ENCODE results near the gene PSMG4.

The PSMG4 gene, protein sequence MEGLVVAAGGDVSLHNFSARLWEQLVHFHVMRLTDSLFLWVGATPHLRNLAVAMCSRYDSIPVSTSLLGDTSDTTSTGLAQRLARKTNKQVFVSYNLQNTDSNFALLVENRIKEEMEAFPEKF

DNA sequence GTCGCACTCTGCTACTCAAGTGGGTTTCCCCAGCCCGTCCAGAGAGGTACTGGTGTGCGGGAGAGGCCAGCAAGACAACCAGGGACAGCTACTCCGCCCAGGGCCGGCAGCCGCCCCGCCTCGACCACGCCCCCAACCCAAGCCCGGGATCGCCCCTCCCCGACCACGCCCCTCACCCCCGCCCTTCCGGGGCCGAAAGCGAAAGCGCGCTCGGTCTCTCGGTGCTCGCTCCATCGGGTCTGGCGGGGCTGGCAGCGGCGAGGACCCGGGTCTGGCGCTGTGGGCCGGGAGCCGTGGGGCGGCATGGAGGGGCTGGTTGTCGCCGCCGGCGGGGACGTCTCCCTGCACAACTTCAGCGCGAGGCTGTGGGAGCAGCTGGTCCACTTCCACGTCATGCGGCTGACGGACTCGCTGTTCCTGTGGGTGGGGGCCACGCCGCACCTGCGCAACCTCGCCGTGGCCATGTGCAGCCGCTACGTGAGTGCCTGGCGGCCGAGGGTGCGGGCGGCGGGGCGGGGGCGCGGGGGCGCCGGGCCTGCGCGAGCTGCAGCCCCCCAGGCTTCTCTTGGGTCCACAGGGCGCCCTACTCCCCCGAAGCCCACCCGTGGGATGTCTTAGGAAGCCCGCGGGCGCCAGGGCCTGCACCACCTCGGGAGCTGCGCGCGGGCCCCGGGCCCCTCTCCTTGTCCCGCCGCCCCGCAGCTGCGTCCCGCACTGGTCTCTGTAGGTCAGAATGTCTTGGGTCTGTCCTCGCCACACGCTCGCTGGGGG lies at the start of gene PSMG4:
PSMG4 (plus strand) TSS at position 228 of the 771 bp plus-strand sequence; CDS start at position 304, 76 bp downstream.
- DNase-seq = peak; percentile 82

DNA sequence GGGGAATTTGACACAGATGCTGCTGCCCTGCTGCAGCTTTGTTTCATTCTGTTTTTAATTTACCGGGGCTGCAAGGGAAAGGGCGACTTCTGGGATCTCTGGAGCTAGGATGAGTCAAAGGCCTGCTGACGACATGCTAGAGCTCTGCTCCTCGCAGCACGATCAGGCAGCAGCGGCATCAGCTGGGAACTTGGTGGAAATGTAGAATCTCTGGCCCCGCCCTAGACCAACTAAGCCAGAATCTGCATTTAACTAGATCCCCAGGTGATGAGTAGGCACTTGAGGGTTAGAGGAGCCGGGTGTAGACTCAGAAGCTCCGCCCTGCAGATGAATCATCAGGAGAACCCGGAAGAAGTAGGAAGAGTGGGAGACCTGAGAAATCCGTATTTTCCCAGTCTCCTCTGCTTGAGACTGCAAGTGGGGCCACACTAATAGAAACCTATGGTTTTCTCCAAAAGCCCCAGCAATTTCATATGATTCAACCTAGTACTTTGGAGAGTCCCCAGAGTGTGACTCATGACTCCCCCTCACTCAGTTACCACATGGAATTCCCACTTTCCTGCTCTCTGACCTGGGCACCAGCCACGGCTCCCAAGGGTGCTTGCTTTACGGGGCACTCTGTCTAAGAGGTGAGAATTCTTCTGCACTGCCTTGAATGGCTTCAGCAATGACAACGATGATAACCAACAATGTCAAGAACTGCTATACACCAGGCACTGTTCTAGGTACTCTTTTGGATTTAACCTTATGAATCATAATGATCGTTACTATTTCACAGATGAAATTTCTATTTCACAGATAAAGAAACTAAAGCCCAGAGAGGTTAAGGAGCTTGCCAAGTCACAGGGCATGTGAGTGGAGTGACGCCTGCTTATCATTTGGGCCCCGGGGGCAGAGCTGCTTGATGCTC lies 49.4 kb upstream of the PSMG4 start:
- peak; percentile 69 for DNase-seq

DNA sequence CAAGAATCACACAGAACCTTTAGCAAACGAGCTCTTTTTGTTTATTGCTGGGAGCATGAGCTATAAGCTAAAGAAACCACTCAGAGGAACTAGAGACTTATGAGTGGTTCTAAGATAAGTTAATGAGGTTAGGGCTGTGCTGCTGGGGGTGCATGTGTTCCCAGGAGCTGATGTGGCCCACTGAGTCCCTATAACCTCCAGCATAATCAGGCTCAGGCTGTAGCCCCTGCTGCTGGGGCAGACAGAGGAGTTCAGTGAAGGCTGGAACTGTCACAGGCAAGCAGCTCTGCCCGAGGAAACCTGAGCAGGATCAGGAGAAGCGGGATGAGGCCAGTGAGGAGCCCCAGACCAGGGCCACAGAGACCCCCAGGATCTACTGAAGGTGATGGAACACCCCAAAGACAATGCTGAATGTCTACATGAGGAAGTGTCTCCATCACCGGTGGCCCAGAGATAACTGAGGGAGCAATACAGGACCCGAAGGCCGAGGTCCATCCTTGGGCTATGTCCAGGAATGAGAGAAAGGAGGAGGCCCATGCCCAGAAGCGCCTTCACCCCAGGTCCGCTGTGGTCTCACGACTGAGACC lies 48.6 kb upstream of the PSMG4 start:
- no peak for DNase-seq

DNA sequence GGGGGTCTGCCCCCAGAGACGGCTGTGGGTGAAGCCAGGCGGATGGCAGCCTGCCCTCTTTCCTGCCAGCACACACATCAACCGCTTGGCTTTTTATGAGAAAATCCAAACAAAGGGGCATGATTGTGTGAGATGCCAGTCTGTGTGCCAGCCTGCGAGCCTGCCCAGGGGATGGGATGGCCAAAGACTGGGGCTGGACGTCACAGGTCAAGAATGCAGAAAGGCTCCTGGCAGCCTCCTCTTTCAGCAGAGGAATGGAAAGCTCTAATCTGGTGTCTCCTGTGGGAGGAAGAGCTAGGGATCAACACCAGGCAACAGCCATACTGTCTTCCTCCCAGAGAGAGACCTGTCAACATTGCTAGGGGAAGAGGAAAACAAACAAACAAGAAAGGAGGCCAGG lies 47.1 kb upstream of the PSMG4 start:
- DNase-seq = no peak

DNA sequence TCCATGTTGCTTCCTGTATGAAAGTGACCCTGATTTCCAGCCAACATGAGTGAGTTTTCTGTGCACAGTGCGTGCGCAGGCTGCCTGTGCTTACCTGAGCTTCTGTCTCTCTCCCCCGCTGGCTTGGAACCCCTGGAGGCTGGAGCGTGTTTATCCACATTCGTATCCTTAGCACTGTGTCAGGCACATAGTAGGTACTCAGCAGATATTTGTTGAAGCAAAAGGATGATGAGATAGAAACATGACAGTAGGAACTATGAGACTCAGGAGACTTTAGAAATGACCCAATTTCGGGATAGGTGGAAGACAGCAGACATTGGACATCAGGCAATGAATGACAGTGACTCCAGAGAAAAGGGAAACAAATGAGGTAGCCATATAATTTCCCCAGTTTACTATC lies 46.5 kb upstream of the PSMG4 start:
- no peak for DNase-seq

DNA sequence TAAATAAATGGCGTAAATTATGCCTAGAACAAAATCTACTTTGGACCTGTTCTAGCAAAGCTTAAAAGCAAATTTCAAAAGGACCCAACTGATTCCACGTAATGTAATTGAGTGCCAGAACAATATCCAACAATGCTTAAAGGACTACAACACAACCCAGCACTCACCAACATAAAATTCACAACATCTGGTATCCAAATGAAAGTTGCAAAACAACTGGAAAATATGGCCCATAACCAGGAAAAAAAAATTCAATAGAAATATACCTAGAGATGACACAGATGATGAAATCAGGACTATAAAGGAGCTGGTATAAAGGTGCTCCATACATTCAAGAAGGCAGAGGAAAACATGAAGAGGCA lies 45.4 kb upstream of the PSMG4 start:
- no peak for DNase-seq

DNA sequence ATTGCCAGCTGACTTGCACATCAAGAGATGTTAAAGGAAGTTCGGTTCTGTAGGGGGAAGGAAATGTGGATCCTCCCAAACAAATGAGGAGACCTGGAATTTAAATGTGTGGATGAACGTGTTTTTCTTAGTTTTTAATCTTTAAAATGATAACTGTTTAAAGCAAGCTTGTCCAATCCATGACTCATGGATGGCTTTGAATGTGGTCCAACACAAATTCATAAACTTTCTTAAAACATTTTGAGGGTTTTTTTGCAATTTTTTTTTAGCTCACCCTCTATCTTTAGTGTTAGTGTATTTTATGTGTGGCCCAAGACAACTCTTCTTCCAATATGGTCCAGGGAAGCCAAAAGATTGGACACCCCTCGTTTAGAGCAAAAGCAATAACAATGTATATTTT lies 43.8 kb upstream of the PSMG4 start:
- DNase-seq = no peak

DNA sequence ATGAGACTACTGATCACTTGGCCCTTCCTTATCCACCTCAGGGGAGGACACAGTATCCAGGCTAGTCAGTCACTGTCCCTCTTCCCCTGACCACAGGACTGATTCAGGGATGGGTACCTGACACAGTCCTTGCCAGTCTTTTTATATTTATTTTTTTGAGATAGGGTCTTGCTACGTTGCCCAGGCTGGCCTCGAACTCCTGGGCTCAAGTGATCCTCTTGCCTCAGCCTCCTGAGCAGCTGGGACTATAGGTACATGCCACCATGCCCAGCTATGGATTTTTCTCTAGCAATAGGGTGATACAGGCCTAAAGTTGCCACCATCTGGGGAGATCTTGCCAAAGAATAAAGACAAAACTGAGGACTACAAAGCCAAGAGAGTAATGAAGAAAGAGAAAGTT lies 41.5 kb upstream of the PSMG4 start:
- DNase-seq = no peak

DNA sequence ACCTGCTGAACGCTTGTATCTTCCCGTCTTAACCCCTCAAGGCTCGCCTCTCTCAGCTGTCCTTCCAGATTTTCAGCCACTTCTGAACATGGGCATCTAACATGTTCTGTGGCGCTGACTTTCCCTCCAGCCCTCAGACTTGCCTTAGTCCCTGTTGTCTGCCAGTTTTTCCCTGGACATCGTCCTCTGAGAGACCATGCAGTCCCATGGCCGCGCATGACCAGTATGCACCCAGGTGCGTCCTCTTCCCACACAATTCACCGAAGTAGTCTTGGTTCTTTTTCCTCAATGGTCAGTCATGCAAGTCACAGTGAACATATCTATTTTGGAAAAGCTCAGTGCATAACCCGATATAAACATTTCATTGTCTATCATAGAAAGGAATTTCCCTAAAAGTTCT lies 40.5 kb upstream of the PSMG4 start:
- no peak for DNase-seq

DNA sequence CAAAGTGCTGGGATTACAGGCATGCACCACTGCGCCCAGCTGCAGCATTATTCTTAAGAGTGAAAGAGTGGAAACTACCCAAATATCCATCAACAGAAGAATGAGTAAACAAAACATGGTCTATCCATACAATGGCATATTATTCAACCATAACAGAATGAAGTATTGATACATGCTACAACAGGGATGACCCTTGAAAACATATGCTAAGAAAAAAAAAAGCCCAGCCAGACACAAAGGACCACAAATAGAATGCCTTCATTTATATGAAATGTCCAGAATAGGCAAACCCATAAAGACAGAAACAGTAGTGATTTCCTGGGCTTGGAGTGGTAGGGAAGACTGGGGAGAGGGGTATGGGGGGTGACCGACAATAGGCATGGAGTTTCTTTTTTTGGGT lies 38.4 kb upstream of the PSMG4 start:
- DNase-seq = no peak

DNA sequence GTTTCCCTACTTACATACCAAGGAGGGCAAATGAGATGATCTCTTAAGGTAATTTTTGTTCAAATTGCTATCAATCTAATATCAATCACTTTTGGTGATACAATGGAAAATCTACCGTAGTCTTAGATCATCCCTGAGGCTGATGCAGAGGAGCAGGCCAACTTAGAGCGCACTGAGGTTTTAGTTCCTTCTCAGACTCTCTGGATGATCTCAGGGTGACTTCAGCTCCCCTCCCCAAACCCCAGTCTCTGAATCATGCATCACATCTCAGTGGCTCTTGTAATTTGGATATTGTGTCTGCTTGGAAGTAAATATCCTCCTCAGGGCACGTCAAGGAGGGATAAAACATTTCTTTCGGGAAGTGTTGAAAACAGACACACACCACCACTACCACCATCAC lies 37.2 kb upstream of the PSMG4 start:
- no peak for DNase-seq

DNA sequence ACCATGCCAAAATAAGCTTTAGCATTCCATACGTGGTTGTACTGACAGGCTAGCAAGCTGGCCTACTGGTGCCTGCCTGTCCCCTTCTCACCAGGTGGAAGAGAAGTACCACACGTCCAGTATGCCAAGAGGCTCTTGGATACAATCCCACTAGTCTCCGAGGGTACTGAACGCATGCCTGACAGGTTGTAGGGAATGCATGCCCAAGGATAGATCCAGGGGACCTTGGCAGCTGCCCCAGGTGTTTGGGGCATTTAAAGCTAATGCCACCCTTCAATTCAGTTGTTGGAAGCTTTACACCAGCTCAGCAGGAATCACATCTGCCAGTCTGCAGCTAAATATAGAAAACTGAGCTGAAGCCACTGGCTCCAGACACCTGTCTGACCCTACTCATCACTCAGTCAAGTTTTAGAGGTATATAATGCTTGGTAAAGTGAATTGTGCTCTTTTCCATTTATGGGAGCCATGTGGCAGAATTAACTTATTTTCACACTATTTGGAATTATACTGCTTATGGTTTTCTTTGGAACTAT lies 36.2 kb upstream of the PSMG4 start:
- peak; percentile 49 for DNase-seq

DNA sequence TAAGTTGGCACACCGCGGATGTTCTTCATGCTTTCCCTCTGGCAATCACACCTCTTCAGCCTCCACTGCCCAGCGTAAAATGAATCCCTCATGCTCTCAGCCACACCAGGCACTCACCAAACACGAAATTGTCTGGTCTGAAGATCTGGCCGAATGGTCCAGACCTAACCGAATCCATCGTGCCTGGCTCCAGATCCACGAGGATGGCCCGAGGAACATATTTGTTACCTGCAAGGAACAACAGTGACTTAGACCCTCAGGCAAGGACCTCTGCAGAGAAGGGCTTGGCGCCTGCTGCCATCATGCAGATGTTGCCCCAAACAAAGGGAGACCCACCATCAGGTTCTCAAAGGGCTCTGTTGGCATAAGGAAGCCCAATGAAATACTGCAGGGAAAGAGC lies 32.7 kb upstream of the PSMG4 start:
- DNase-seq = no peak

DNA sequence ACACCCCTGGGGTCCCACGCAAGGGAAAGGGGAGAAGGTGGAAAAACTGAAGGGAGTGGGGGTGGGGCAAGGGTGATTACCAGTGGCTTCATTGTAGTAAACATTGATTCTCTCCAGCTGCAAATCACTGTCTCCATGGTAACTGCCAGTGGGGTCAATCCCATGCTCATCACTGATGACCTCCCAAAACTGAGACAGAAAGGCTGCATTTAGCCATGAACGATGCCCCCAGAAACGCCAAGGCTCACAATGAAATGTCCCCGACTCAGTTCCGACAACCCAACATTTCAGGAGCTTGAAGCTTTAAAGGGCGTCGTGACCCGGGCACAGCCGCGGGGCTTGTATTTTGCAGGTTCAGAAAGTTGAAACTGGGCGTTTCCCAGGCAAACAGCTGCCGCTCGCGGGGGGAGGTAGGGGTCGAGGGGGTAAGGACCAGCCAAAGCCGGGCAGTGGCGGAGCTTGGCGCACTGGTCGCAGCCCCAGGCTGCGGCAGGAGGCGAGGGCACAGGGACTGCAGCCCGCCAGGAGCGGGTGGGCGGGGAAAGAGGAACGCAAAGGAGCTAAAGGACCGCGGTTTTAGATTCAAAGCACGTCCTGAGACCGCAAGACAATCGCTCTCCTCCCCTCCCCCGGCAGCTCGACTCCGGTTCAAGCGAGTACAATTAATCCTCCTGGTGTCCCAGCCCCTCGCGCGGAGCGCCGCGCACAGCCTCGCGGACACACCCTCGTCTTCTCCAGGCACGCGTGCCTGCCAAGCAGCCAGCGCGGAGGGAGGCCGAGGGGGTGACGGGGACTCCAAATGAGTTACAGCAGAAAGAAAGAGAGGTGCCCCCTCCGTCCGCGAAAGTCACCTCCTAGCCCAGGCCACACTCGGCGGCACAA lies 32.0 kb upstream of the PSMG4 start:
- DNase-seq = peak; percentile 59

DNA sequence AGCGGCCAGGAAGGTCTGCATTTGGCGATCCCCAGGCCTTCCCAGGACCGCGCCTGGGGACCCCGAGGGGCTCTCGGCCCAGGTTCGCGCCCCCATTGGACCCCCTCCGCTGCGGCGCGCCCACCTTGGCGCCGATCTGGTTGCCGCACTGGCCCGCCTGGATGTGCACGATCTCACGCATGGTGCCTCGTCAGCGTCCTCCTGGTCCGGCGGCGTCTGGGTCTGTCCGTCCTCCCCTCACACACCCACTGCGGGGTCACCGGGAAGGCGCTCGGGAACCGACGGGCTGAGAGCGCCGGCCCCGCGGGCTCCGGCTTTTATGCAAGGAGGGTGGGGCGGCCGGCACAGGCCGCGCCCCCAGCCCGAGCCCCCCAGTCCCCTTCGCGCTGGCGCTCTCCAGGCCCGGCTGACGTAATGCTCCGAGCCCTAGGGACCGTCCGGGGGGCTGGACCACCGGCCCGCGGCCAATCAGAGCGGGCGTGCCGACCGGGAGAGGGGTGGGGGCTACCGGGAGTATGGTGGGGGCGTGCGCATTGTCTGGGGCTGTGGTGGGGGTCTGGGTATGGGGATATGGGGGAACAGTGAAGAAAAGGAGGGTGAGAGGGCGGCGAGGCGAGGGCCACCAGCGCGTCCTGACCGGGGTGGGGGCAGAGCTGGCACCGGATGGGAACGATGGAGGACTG lies 31.2 kb upstream of the PSMG4 start, which contains the start of gene TUBB2B:
TUBB2B (minus strand) TSS at position 291 of the 683 bp plus-strand sequence; CDS start at position 181, 110 bp downstream.
- DNase-seq = peak; percentile 94

DNA sequence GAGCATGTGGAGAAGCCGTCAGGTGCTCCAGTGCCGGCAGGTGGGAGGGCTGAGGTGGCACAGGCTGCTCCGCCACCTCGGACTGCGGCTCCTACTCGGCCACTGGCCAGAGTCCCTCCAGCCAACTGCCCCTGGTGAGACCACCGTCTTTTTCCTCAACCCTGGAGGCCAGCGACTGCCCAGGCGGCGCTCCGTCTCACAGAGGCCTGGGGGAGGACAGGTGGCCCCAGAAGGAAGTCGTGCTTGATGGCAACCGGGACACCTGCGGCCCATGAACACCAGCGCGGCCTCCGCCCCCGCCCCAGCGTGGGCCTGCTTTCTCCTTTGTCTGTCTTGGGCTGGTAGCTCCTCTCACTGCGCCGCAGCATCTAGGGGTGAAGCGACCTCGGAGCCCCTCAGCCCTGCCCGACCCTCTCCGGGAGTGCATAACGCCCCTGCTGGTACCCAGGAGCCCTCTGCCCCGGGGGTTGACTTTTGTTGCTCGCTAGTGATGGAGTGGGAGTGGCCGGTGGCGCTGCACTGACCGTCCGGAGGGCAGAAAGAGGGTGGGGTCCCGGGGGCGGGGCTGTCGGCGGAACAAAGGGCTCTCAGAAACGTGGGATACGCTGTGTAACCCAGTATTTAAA lies 30.6 kb upstream of the PSMG4 start:
- peak; percentile 78 for DNase-seq

DNA sequence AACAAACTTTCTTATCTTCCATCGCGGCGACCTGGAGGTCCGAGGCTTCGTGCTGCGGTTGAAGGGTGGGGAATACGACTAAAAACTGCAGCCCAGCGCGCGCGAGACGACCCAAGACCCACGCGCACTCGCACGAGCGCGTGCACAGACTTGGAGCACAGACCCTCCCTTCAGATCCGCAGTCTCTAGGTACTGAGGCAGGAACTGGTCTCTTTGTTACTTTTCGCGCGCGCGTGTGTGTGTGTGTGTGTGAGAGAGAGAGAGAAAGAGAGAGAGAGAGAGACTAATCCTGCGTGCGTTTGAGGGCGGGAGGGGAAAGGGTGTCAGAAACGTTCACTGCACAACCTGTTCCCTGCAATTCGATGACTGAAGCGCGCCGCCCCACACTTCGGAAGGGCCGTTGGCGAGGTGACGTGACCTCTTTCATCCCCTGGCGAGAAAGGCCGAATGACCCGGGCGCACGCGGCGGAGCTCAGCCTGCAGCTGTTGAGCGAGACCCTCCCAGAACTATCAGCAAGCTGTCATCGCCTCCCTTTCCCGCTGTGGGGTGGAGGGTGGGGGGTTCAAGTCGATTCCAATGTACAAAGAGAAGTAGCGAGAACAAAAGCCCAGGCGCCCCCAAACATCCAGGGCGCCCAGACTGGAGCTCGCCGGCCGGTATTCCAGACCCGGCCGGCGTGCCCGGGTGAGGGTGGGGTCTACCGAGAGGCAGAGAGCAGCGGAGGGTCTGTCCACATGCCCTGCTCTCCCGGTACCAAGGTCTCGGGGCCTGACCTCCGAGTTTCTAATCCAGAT lies 29.8 kb upstream of the PSMG4 start:
- DNase-seq = peak; percentile 62

DNA sequence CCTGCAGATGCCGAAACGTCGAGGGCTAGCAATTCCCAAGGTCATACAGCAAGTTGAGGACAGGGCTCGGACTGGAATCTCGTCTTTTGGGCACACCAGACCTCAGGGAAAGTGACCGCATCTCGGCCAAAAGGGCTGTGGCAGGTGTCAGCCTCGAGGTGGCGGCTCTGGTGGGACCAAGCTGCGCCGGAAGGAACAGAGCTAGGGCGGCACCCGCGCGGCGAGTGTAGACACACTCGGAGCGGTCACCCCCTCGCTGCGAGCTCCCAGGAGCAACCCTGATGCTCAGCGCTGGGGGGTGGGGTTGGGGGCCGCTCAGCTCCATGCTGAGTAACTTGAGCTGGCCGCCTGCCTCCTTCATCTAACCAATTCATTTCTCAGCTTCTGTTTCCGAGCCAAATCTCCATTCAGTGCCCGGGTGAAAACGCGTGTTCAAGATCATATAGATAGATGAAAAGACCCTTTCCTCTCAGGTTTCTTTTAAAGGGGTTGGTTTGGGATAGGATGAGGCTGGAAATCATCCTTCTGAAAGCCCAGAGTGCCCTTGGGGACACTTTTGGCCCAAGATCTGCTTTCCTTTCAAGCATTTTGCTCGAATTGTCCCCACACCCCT lies 29.1 kb upstream of the PSMG4 start:
- peak; percentile 37 for DNase-seq

DNA sequence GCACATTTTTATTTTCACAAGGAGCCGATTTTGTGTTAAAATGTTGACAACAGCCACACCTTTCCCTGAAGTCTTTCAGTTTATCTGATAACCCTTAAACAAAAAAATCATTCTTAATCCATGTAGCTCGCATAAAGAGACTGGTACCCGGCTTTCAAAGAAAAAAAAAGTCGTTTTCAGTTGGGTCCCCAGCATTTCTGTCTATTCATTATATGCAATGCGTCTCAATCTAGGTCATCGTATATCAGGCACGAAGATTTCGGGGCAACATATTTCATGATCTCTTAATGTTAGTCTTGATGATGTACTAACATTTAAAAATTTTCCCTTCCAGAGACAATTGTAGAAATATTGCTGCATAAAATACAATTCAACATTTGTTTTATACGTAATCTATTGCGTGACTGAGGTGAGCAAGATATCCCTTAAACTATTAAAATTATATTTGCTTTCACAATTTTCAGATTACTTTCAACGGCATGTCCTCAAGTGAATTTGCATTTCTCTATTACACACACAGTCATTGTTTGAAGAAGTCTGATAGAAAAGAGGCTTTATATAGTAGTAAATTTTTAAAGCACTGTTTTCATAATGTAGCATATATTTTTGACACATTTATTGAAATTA lies 28.4 kb upstream of the PSMG4 start:
- DNase-seq = no peak

All from NCI-H774 (cell line).